GM18526 (cell line): ENCODE results near the gene SIGLEC10.

Experiments used
- POLR2A ChIP-seq: IDR thresholded peaks from 3 replicates; pipeline ENCODE4 v1.6.1; 2011; ENCODE audit not compliant: insufficient read length; ENCODE audit errors: extremely low read depth

The SIGLEC10 gene

DNA sequence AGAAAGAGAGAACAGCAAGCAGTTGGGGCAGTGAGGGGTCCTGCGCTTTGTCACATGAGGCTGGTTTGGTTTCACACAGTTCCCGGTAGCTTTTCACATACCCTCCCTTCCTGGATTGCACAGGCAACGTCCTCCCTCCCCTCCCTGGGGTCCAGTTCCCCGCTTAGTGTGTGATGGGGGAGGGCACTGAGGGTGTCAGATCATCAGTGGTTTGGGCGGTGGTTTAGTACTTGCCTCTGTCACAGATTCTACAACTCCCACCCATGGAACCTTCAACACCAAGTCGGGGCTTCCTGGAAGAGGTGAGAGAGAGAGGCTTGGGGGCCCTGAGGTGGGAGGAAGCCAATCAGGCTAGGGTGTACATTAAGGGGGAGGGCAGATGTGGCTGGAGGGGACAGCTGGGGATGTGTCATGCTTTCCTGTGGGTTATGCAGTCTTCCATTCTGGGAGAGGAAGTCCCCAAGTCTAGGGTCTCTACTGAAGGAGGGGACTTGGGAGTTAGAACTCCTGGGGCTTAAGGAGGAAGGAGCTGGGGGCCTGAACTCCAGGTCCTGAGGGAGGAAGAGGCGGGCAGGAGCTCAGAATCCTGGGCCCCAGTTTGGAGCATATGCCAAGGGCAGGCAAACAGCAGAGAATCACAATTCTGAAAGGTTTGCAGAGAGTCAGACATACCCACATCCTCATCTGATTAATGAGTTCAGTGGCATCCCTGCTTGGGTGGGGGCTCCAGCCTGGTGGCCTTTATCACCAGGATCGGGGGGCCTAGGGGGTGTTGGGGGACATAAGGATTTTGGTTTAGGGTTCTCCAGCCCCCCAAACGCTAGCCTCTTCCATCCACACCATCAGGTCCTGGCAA is 44.6 kb downstream of the SIGLEC10 start, which contains the start of gene NKG7:
Gene NKG7 (minus strand): TSS at position 6 of the 856 bp plus-strand sequence. CDS start 119 bp downstream, outside the sequence.
- no peak for TF ChIP-seq POLR2A

DNA sequence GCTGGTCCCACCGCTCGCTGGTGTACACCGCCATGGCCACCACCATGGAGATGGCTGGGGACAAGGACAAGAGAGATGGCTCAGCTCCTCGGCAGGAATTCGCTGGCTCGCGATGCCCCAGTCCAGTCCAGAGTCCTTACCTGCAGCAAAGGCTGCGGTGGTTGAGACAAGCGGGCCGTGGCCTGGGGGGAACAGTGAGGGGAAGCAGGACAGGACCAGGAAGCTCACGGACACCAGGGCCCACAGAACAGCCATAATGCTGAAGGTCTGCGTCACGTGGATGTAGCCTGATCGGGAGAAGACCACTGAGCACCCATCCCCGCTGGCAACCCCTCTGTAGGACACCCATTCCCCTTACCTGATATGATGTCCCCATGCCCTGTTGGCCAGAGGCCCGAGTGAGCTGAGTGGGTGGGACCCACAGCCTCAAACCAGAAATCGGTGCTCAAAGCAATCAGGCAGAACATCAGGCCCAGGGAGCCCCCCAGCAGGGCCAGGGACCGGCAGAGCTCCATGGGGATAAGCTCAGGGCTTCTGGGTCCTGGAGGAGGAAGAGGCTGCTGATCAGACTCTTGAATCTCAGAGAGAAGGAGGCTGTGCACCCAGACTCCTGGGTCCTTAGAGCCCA is 45.3 kb downstream of the SIGLEC10 start:
- TF ChIP-seq POLR2A, result no peak

DNA sequence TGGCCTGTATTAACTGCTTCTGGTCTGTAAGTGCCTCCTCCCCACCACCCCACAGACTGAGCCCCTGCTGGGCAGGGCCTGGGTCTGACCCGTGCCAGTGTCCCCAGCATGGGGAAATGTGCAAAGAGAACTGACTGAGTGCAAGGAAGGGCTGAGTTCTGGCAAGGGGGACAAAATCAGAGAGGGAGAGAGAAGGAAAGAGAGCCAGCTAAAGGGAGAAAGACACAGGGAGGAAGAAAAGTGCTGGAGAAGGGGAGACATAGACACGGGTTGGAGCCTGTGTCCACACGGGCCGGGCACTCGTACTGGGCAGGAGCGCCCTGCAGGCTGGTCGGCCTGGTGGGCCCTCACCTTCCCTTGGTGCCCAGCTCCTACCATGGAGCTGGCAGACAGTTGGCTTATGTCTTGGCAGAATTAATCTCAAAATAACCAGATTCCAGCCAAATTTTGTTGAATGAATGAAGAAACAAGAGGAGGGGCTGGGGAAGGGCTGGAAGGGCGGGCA is 46.2 kb downstream of the SIGLEC10 start:
- TF ChIP-seq POLR2A, result no peak

DNA sequence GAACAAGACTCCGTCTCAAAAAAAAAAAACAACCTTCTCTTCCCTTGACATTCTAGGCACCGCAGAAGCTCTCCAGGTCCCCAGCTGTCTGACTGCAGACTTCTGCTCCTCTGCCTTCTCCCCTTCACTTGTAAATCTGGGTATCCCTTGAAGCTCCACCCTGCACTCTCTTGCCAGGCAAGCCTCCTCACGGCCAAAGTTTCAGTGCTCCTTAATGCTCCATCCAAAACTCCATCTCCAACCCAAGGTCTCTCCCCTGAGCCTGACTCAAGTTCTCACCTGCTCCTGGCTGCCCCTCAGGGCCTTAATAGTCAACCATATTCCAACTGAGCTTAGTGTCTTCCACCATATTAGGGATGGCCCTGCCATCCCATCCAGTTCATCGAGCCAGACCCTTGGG is 47.2 kb downstream of the SIGLEC10 start:
- TF ChIP-seq POLR2A, result no peak

DNA sequence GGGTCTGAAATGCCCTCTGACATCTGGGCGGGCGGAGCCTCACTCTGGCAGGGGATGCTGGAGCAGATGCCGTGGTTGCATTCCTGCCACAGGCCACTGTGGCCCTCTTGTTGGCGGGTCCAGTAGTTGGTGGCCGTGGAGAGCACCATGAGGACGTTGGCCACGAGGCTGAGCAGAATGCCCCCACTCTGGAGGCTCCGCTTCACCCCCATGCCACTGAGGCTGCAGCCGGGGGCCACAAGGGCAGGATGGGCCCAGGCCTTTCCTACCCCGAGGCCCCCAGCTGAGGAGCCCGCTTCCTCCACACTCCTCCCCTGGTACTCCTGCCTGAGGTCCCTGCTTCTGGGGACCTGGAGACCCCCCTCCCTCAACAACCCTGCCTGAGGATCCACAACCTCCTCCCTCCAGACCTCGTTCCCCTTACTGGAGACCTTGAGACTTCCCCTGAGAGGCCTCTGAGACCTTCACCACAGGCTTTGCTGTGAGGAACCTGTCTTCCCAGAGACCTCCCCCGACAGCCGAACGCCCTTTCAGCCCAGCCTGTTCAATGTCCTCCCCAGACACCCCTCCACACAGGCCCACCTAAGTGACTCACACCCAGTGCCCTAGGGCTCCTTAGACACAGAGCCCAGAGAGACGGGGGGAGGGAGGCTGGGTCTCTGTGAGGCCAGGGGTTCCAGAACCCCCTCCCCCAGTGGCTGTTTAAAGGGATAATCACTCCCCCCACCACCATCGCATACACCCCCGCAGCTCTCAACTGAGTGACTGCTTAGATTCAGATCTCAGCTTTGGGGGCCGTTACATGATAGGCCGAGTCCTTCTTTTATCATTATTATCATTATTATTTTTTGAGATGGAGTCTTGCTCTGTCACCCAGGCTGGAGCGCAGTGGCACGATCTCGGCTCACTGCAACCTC is 48.8 kb downstream of the SIGLEC10 start, which contains the start of gene CLDND2:
Gene CLDND2 (minus strand): TSS at position 638 of the 917 bp plus-strand sequence. CDS start 426 bp downstream, at position 212.
- TF ChIP-seq POLR2A, result no peak

DNA sequence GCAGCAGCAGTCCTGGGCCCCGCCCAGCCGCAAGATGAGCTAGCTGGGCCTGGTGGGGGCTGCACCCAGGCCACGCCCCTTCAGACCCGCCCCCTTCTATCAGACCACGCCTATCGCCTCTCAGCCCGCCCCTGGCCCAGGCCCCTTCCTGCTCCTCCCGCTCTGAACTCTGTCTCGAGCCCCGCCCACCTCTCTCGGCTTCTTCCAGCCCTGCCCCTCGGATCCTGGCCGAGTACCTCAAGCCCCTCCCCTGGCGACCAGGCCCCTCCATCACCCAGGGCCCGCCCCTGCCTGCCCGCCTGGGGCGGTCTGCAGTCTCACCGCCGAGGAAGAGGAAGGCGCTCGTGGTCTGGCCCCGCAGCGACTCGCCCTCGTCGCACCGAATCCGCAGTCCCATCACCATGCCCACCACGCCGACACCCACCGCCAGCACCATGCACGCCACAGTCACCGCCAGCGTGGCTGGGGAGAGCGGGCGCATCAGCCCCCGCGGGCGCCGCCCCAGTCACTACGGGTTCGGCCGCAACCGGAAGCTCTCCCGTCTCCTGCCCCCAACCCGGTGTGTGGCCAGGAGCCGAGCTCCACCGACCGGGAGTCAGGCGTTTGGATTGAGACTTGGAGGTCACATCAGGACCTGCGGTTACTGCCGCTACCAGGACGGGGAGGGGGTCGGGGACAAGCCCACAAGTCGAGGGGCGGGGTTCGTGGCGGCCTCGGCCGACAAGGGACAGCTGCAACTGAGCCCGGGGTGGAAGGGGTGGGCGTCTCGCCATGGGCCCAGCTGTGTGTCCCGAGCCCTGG is 49.7 kb downstream of the SIGLEC10 start:
- TF ChIP-seq POLR2A, result peak; percentile 71

DNA sequence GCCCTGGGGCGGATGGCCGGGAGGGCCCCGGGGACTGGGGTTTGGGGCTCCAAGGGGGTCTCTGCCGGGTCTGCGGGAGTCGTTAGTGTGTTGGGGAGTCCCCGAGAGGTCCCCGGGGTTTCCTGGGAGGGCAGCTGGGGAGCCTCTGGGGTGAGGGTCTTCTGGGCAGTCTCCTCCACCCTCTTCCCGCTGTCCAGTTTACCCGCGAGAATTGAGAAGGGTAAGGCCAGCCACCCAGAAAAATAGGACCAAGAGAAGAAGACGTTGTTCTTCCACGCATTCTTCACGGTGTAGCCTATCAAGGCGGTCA is 50.2 kb downstream of the SIGLEC10 start:
- TF ChIP-seq POLR2A, result peak; percentile 21

DNA sequence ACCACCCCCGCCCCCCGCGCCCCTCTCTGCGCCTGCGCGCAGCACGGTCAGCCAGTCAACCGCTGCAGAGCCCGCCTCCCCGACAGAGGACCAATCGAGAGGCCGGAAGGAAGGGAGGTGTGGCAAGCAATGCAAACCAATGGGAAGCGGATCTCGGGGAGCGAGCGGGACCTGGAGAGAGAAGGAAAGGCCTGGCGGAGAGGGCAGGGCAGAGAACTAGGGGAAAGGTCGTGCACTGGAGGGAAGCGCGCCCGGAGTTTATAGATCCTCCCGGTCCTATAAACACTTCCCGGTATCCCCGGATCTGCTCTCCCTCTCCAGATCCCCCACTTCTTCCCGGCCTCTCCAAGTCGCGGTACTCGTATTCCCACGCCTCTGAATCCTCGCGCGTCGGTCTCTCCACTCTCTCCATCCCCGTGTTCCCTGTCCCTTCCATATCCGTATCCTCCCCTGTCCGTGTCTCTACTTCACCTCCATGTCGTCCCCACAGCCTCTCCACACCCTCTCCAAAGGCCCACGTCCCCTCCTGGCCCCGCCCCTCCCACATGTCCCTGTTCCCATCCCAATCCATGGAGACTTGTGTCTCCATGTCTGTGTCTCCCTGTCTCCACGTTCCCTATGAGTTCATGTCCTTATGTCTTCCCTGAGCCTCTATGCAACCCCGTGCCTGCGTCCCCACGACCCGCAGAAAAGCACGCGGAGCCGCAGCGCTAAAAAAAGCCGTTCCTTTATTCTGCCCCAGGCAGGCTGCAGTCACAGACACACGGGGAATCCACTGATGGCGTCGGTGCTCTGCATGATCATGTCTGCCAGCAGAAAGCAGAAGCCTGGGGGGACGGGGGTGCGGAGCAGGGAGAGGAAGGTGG is 50.8 kb downstream of the SIGLEC10 start:
- peak; percentile 75 for TF ChIP-seq POLR2A

DNA sequence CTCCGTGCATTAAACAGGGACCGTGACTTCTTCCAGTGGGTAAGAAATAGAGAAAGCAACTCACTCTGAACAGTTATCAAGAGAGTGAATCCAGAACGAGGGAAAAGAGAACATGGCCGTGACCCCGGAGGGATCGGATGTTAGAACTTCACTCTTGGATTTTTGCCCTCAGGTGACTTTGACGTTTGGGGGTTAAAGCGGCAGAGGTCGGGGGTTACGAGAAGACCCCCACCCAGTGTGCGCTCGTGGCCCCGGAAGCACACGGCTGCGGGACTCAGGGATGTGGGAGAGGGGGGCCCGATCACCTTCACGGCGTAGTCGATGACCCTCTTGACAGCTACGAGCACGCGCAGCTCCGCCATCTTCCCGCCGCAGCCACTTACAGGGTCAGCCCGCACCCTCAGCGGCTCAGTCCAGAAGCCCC is 51.5 kb downstream of the SIGLEC10 start, which contains the start of gene ETFB:
Gene ETFB (minus strand): TSS at position 424 of the 424 bp plus-strand sequence. CDS start 62 bp downstream, at position 362.
- TF ChIP-seq POLR2A, result peak; percentile 65

DNA sequence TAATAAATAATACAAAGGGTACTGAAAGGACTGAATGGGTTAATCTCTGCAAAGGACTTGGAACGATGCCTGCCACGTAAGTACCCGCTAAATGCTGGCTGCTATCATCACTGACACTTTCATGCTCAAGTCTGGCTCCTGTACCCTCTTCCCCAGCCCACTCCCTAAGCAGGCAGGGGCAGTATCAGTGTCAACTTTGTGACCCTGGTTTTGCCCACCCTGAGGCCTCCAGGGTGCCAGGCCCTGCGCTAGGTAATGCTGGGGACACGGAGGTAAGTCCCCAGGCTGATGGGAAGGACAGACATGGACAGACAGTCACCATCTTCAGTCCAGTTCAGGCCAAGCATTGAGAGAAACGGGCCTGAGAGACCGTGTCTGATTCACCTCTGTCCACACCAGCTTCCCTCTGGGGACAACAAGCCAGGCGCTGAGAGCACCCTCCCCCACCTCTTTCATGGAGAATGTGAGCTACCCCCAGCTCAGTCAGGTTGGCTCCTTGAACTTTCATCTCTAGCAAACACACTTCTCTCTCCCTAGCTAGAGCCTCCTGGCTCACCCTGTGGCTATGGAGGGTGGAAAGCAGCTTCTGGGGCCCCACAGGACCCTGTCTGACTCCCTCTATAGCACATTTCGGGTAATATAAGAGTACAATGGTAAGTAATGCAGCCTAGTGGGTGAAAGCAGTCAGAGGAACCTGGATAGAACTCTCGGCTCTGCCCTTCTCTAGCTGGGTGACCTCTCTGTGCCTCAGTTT is 52.1 kb downstream of the SIGLEC10 start:
- no peak for TF ChIP-seq POLR2A

DNA sequence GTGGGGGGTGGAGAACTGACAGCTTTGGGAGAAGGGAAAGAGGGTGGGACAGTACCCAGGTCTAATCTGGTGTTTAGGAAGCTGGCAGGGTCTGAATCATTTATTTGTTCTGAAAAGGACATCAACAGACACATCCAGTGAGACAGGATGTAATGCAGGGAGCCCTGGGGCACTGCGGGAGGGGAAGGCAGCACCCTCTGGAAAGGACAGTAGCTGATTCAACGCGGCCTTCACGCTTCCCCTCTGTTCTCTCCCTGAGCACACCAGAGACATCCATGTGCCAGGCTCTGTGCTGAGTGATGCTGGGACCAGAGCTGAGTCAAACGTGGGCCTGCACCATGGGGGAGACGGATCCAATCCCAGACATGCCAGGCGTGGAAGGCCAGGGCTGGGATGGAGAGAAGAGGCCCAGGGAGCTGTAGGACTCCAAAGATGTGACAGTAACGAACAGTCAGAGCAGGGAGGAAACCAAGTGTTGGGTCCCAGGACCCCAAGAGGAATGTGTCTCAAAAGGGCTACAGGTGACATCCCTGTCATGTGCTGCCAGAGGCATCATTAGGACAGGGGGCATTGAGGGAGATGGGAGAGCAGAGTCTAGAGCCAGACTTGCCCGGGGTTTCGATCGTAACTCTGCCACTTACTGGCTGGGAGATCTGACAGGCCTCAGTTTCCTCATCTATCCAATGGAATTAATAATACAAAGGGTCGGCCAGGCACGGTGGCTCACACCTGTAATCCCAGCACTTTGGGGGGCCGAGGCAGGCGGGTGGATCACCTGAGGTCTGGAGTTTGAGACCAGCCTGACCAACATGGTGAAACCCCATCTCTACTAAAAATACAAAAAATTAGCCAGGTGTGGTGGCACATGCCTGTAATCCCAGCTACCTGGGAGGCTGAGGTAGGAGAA is 53.0 kb downstream of the SIGLEC10 start:
- no peak for TF ChIP-seq POLR2A

DNA sequence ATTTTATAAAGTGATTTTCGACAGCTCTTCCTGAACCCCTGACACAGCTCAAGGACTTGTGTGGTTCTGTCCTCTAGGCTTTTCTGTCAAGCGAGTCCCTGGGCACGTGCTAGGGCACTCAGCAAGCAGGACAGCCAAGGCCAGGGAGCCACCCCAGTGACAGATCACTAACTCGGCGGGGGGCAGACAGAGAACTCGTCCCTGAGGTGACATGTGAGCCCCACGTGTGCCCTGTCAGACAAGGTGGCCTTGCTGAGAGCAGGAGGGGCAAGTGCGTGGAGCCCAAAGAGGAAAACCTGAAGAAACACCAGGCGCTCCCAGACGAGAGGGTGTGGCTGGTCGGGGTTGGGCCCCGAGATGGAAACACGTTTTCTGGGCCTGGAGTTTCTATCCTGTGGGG is 56.2 kb downstream of the SIGLEC10 start:
- TF ChIP-seq POLR2A, result no peak
